Renal pelvis (tissue), 4 donors: ENCODE data around the gene ADAT3. TPM values are rescaled to one million over a fixed set of nuclear protein-coding genes. Genes with fewer than 3 reads are reported as not detected.
"Not testable (repeated sequence)": the region's sequence is repeated elsewhere in the genome, so short reads cannot be mapped to it uniquely, and the experiment has no call there.

Experiments
- DNase-seq: peaks from one replicate; pipeline ENCODE4 v3.0.0-alpha.2; 2013
- polyA plus RNA-seq, 3 donors: library from polyadenylated mRNA; unstranded; fragments of 120-200 nt; gene quantifications; one replicate each; pipeline ENCODE4 v1.2.1, GENCODE V29; 2013; ENCODE audit not compliant: insufficient read length in 3 of 3

Gene ADAT3
- polyA plus RNA-seq, 3 donors = 3.7 to 5.5 (median 4.6) TPM

DNA sequence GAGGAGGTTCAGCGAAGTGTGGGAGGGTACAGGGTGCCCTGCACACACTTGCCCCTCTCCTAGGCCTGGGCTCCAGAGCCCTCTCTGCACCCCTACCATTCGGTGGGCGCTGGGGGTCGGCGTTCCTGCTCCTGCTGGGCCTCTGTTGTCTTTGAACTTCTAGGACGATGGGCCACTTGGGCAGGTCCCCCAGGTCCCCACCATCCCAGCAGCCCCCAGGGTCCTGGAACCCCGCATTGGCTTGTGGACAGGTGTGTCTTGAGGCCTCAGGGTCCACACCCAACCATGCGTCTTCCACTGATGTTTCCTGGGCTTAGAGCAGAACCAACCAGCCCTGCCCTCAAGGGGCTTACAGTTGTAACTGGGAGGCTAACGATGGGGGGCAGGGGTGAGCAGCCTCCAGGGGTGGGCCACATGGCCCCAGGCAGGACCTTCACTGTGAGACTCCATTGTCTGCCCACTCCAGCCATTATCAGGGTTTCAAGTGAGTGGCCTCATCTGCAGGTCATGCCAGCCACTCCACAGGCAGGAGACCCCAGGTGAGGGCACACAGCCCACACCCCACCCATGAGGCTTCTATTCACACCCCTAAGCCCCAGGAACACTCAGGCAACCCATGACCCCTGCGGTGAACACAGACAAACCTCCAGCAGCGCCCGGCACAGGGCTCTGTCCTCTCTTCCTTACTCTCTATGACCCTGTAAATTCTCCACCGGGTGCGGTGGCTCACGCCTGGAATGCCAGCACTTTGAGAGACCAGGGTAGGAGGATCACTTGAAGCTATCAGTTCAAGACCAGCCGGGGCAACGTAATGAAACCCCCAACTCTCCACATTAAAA, 39.8 kb upstream of the ADAT3 start:
- DNase-seq = no peak

DNA sequence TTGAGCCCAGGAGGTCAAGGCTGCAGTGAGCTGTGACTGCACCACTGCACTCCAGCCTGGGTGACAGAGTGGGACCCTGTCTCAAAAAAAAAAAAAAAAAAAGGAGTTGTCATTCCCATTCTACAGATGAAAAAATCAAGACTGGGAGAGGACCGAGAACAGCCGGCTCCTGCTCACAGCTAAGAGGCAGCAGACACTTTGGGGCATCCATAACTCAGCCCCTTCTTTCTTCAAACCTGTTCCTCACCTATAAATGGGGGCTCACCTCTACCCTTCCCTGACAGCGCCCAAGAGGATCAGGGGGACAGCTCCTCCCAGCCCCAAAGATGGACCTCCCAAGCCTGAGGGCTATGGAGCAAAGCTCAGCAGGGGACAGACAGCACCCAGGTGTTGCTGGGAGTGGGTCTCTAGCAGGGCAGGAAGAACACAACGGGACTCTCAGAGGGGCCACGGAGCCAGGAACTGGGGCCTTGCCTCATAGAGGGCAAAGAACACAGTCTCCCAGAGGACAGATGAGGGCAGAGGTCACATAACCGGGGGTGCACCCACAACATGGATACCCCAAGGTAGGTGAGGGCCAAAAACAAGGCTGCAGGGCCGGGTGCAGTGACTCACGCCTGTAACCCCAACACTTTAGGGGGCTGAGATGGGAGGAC, 38.4 kb upstream of the ADAT3 start:
- no peak for DNase-seq

DNA sequence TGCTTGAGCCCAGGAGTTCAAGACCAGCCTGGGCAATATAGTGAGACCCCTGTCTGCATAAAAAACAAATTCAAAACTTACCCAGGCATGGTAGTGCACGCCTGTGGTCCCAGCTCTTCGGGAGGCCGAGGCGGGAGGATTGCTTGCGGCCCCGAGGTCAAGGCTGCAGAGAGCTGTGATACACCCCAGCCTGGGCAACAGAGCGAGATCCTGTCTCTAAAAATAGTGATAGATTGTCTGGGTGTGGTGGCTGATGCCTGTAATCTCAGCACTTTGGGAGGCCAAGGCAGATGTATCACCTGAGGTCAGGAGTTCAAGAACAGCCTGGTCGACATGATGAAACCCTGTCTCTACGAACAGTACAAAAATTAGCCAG, 37.9 kb upstream of the ADAT3 start:
- no peak for DNase-seq

DNA sequence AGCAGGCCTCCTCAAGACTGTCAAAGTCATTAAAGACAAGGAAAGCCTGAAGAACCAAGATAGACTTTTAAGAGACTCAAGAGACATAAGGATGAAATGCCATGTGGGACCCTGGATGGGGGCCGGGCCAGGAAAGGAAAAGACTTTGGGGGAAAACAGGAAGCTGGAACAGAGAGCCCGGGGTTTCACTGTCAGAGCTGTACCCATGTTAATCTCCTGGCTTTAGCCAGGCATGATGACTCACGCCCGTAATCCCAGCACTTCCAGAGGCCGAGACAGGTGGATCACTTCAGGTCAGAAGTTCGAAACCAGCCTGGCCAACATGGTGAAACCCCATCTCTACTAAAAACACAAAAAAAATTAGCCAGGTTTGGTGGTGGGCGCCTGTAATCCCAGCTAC, 36.2 kb upstream of the ADAT3 start:
- no peak for DNase-seq

DNA sequence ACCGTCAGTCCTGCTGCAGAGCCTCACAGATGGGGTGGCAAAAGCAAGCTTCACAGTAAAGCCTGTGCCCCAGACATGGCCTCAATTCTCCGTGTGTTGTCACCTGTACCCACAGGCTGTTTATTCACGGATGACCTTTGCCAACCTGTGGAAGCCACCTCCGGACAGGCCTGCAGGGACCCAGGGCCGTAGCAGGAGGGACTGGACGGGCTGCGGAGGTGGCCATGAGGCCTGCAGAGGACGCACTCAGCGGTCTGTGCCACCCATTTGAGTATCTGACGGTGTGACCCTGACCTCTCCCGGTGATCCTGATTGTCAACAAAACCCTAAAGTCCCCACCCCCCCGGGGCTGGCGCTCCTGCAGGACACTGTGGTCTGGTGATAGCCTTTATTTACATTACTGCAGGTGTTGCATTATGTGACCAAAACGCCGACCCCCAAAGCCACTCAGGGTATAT, 34.0 kb upstream of the ADAT3 start:
- DNase-seq = no peak

DNA sequence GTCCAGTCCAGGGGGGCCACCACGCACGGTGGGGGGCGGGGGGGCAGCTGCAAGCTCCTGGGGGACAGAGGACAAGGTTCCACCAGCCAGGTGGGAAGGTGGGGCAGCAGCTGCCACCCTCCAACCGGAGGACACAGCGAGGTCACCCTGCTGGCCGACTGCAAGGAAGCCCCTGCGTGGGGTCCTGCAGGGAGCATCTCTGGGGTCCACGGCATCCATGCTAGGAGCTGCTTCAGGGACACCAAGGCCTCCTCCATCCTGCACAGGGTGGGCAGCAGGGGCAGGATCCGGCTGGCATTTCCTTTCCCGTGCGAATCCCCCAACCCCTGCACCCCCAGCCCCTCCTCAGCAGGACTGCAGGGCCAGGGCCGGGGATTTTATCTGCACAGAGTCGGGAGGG, 33.6 kb upstream of the ADAT3 start:
- DNase-seq = no peak

DNA sequence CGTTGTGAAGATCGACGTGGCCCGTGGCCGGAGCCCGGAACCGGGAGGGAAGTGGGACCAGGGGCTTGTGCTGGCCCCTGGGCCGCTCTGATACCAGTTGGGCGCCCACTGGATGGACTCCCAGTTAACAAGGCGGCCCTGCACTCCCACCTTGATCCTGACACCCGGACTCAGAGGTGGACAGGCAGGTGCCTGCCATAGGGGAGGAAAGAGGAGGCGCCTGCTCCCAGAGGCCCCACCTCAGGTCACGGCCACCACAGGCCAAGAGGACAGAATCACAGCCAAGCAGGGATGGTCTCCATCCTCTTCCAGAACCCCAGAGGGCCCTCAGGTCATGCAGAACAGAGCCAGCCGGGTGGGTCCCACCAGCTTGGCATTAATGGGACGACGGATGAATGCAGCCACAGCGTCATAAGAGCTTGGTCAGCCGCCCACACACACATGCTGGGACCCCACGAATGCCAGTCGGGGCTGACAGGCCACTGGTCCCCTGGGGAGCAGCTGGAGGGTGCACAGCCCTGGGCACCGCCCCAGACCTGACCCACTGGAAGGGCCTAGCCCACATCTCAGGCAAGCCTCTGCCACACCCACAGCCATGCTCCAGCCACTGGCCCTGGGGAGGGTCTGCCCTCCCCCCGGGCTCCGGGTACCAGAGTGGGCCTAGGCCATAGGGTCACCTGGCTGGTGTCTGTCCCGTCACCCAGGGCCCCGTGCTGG, 32.2 kb upstream of the ADAT3 start:
- DNase-seq = no peak

DNA sequence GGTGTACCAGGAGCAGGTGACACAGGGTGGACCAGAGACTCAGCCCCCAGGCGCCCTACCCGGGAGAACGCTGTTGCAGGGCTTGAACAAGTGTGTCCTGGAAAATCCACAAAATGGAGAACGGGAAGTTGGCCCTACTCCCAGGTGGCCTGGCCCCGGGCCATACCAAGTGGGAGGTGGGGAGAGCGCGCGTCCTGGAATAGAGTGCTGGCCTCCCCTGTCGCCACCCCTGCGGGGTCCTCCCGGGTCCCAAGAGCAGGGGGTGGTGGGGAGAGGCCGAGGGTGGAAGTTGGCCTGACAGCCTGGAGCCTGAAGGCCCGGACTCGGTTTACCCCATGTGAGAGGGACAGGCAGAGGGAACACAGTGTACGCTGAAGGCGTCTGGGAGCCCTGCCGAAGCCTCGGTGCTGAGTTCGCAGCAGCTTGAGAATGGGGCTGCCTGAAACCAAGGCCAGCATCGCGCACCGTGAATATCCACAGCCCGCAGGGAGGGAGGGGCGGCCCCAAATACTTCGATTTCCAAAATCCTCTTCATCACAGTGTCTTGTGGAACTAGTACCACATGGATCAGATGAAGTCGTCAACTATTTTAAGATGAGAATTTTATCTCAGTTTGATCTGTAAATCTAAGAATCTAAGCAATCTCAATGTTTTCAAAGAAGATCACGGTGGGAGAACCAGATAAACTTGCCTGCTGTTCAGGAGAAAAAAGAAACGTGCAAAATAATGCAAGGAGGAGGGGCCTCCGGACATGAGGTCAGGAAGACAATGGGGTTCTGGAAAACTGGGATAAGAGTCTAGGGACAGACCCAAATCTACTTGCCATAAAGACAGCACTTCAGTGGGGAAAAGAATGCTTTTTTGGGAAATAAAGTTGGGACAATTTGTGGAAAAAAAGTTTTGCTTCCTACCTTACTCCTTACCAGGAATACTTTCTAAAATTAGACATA, 31.4 kb upstream of the ADAT3 start:
- DNase-seq = no peak

DNA sequence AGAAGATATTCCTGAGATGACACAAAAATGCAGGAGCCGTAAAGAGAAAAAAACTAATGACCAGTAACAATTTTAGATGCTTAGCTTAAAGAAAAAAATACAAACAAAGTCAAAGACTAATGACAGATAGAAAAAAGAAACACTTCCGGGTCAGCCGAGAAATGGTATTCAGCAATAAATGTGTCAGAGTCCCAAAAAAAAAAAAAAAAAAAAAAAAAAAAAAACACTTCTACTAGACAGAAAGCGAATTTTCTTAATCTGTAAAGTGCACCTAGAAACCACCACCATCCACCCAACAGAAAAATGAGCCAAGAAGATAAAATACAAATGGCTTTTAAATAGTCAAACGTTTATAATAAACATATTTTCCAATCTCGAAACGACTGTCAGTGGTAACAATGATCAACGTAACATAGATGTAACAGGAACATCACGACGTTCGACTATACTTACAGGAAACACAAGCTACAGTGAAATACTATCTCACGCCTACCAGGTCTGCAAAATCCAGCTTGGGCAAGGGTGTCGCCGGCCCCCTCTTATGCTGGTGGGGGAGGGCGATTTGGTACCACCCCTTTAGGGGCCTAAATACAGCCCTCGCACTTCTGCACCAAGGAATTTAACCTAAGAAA, 30.5 kb upstream of the ADAT3 start:
- no peak for DNase-seq

DNA sequence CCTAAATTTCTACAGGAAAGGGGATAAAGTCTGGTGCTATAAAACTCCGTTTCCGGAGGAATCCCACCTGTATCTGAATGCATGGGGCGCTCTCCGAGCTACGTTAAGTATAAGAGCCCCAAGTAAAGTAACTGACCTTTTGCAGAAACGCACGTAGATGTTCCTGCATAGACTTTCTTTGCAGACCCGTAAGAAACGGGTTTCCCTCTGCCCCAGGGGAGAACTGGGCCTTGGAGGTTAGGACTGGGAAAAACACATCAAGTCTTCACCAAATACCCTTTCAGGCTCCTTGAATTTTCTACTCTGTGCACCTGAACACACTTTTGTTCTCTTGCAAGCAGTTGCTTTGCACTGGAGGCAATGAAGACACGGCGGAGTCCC, 29.9 kb upstream of the ADAT3 start:
- DNase-seq = not testable (repeated sequence)

DNA sequence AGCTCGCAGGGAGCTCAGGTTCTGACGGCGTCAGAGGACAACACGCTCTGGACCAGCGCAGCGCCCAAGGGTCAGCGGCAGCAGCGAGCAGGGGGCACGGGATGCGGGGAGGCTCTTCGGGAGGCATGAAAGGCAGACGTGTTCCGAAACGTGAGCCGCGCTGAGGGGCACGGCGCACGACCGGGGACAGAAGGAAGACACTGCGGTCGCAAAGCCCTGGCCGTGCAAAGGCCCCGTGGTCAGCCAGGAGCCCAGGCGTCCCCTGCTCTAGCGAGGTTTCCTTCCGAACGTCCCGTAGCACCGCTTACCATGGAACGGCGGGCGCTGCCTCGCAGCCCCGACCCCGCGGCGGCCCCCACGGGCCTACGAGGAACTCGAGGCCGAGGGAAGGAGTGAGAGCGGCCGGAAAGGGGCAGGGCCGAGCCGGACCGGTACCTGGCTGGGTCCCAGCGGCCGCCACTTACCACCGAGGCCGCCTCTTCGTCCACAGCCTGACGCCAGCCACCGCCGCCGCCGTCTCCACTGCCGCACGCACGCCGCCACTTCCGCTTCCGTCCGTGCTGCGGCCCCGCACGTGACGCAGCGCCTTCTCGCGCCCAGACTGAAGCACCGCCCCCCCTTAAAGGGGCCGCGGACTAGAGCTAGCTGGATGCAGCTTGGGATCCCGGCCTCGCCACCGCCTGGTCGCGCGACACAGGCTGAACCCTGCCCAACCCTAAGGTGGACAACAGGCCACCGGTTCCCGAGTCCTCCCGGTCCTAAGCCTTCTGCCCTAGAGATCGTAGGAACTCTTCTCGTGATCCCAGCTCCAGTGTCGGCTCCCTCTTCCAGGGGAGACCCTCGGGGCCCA, 29.3 kb upstream of the ADAT3 start:
- peak; percentile 91 for DNase-seq

DNA sequence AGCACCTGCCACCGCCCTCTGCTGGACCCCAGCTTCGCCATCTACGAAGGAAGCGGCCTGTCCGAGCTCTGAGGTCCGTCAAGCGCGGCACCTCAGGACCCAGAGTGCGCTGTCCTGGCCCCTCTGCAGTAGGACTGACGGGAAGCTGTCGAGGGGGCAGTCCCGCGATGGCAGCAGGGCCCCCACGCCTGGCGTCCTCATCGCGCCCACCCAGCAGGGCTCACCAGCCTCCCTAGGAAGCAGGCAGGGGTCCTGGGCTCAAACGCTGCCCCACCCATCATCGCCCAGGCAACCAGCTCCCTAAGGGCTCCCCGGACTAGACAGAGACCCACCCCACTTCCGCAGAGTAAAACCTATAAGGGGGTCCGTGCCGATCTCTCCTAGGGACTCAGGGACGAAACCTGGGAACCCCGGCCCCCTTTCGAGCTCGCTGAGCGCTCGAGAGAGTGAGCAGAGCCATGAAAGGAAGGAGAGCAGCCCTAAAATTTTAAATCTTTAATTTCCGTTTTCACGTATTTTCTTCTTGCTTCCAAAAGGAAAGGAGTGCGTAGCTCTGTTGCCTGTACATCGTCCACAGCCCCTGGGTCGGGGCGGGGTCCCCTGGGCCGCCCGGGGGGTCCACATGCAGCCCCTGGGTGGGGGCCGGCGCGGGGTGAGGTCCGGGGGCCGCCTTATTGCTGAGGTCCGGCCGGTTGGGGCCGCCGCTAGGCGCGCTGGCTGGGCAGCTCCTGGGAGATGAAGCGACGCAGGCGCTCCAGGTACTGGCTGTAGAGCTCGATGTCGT, 28.5 kb upstream of the ADAT3 start:
- not testable (repeated sequence) for DNase-seq

DNA sequence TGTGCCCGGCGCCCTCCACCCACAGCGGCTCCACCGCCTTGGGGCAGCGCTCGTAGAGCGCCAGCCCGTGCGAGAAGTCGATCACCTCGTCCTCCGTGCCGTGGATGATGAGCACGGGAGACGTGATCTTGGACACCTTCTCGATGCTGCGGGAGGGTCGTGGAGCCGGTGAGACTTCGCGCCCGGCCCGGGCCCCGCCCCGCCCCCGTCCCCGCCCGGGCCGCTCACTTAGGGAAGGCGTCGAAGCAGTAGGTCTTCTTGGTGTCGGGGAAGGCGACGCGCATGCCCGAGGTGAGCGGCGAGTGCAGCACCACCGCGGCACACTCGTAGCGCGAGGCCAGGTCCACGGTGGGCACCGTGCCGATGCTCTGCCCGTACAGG, 27.9 kb upstream of the ADAT3 start:
- DNase-seq = not testable (repeated sequence)

DNA sequence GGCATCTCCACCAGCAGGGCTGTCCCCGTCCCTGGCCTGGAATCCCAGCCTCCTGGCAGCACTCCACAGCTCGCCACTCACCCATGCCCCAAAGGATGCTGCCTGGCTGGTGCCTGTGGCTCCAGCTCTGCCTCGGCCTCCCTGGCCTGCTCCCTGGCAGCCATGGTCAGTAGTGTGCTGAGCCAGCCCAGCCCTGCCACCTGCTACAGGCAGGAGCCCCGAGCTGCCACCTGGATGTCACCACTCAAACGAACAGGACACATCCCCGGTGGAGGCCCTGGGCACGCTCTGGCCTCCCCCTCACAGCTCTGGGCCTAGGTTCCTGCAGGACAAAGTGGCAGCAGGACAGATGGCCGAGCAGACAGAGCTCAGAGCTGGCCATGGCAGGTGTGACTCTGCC, 26.6 kb upstream of the ADAT3 start:
- not testable (repeated sequence) for DNase-seq

DNA sequence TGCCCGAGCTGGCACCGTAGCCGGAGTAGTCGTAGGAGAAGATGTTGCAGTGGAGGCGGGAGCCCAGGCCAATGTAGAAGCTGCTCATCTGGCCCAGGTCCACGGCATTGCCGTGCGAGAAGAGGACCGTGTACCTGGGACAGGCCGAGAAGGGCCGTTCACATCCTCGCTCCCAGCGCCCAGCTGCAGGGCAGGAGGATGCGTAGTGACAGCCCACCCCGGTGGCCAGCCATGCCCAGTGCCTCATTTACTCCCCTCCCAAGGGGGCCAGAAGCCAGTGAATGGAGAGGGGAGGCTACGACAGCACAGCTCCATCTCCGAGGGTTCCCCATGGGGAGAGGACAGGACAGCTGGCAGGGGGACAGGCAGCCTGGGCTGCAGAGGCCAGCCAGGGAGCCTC, 25.2 kb upstream of the ADAT3 start:
- DNase-seq = not testable (repeated sequence)

DNA sequence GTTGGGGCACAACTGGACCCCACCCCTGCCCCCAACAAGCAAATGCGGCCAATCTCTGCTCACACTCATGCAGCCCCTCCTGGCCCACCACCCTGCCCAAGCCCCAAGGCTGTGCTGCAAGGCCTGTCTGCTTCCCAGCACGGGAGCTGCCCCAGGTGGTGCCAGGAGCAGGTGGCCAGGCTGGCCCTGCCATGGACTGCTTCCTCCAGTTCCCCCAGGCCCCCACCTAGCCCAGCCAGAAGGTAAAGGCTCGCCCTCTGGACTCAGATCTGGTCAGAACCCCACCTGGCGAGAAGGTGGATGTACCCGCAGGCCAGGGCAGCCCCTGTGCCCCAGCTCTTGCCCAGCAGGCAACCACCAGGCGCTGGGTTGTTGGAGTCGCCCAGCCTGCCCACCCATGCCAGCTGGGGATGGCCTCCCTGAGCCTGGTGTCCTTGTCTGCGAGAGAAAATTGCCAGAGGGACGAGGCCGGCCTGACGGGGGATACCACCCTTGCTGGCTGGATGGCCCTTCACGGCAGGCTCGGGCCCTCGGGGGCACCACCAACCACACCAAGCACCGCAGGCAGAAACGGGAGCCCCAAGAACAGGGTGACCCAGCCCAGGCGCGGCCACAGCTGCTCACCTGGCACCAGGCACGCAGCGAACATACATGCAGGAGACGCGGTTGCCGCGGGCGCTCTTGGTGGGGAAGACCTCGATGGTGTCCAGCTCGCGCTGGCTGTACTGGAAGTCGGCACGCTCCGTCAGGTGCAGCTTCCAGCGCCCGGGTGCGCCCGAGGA, 24.4 kb upstream of the ADAT3 start:
- DNase-seq = no peak

DNA sequence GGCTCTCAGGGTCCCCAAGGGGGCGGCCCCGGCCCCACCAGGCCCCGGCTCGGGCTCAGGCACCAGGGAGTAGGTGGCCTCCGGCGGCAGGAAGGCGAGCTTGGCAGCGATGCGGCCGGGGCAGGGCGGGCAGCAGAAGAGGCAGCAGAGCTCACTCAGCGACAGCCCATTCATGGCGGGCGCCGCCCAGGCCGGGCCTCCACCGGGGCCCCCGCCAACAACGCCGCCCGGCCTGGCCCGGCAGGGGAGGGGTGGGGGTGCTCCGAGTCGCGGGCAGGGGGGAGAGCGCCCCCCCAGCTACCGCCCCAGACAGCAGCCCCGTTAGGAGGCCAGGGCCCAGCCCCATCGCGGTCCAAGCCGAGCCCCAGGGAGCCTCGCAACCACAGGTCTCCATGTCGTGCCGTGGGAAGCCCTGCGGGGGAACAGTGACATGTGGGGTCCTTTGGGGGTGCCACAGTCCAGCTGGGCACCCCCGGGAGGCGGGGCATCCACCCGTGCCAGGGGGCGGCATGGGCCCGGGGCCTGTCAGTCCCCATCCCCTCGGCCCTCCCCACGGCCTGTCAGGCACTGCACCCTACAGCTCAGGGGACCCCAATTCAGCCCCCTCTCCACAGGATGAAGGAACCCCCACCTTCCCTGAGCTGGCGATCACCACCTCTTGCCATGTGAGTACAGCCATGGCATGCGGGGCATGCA, 23.7 kb upstream of the ADAT3 start:
- not testable (repeated sequence) for DNase-seq
